GM06990 (cell line): ENCODE results near the gene C1QL4.

Experiments
- DNase-seq: peaks from one replicate; pipeline ENCODE4 v3.0.0-alpha.2; 2011; ENCODE audit not compliant: insufficient read length; ENCODE audit errors: extremely low read depth
- H3K27me3 ChIP-seq: replicated peaks from 2 replicates; pipeline ENCODE4 v1.6.0; 2011; ENCODE audit warnings: low read length; ENCODE audit not compliant: control insufficient read depth, insufficient read depth
- H3K36me3 ChIP-seq: 2 replicates; pipeline ENCODE4 v1.5.1; 2011; ENCODE audit warnings: low read length; ENCODE audit not compliant: control insufficient read depth, insufficient read depth
- H3K4me3 ChIP-seq: replicated peaks from 2 replicates; pipeline ENCODE4 v1.5.1; 2011; ENCODE audit warnings: low read depth, mild to moderate bottlenecking, control low read depth, low read length
- CTCF ChIP-seq: IDR thresholded peaks from 2 replicates; pipeline ENCODE4 v1.5.1; 2011; ENCODE audit warnings: low read length, control low read depth, mild to moderate bottlenecking, inconsistent platforms; ENCODE audit not compliant: insufficient read depth, poor library complexity, severe bottlenecking

C1QL4 gene

GRCh38 chr12:49364989-49365388 lies 28.0 kb upstream of the C1QL4 start:
- no peak for DNase-seq
- TF ChIP-seq CTCF, result no peak
- H3K27me3 ChIP-seq, result no peaks in the 10 kb centered on the region
- H3K36me3 ChIP-seq, result no peaks in the 10 kb centered on the region
- H3K4me3 ChIP-seq, result no peak overlapping the region

- Histone ChIP-seq H3K27me3 (no peaks in the 10 kb centered on the region), H3K36me3 (no peaks in the 10 kb centered on the region), H3K4me3 (no peak overlapping the region)
- no peak for DNase-seq
- no peak for TF ChIP-seq CTCF
Measured at GRCh38 chr12:49362077-49362476, 25.1 kb upstream of the C1QL4 start.

GRCh38 chr12:49359671-49360070 lies 22.7 kb upstream of the C1QL4 start:
- Histone ChIP-seq H3K4me3 (no peak overlapping the region), H3K36me3 (no peaks in the 10 kb centered on the region), H3K27me3 (no peaks in the 10 kb centered on the region)
- DNase-seq, result no peak
- no peak for TF ChIP-seq CTCF

GRCh38 chr12:49358483-49359141 lies 21.6 kb upstream of the C1QL4 start:
- H3K36me3 ChIP-seq, result no peaks in the 10 kb centered on the region
- TF ChIP-seq CTCF, result peak; percentile 76
- no peak for DNase-seq
- no peak overlapping the region for H3K4me3 ChIP-seq
- H3K27me3 ChIP-seq, result no peaks in the 10 kb centered on the region

- TF ChIP-seq CTCF, result peak; percentile 38
Measured at GRCh38 chr12:49357103-49357678, 20.2 kb upstream of the C1QL4 start.

More at GRCh38 chr12:49357103-49357678, 20.2 kb upstream of the C1QL4 start:
- Histone ChIP-seq H3K36me3 (no peaks in the 10 kb centered on the region), H3K27me3 (no peaks in the 10 kb centered on the region), H3K4me3 (no peak overlapping the region)
- no peak for DNase-seq
